B cell (primary cell): ENCODE results near the gene SGCA. TPM values are rescaled to one million over a fixed set of nuclear protein-coding genes. Genes with fewer than 3 reads are reported as not detected.

Experiments
- ATAC-seq: fragments of 200-7000 bp; cut with Tn5 transposase; one replicate; pipeline ENCODE4 v1.10.0; 2021; ENCODE audit warnings: low read depth, mild to moderate bottlenecking, moderate number of reproducible peaks, moderate library complexity
- CTCF ChIA-PET: fragments of 350-600 bp; sonication (Branson Sonifier 250); formaldehyde crosslinking; loops from one replicate; lab custom pipeline; 2021; ENCODE audit warnings: antibody characterized with exemption, inconsistent platforms; lab: Charles Lee
- POLR2A ChIA-PET: fragments of 350-600 bp; sonication (Branson Sonifier 250); formaldehyde crosslinking; loops from one replicate; lab custom pipeline; 2021; ENCODE audit warnings: antibody characterized with exemption; lab: Charles Lee
- DNase-seq: peaks from one replicate; pipeline ENCODE4 v3.0.0; 2013
- H2AFZ ChIP-seq: 2 replicates; pipeline ENCODE4 v1.6.1; 2012; ENCODE audit warnings: mild to moderate bottlenecking, low read depth, low read length; ENCODE audit not compliant: insufficient read depth, poor library complexity, severe bottlenecking
- H3K27ac ChIP-seq, 2 donors: 1 replicate in 1 of 2; 2 replicates in 1 of 2; pipeline ENCODE4 v1.5.1; 2012 to 2013; ENCODE audit warnings: low read length in 2 of 2, mild to moderate bottlenecking in 2 of 2, moderate library complexity in 1 of 2
- H3K27me3 ChIP-seq, 4 experiments: fragments of 200-600 bp in 1 of 4; sonication (generic) in 1 of 4; replicated peaks in 1 of 4; 1 replicate in 2 of 4; 2 replicates in 2 of 4; pipeline versions ENCODE4 v1.6.1 to v1.7.0; 2013 to 2016; ENCODE audit warnings: low read length in 3 of 4, mild to moderate bottlenecking in 2 of 4, mixed read lengths in 1 of 4, moderate library complexity in 1 of 4; ENCODE audit not compliant: insufficient read depth in 4 of 4, control insufficient read depth in 3 of 4; ENCODE audit errors: control extremely low read depth in 1 of 4
- H3K36me3 ChIP-seq, 2 experiments: replicated peaks in 1 of 2; 1 replicate in 1 of 2; 2 replicates in 1 of 2; pipeline versions ENCODE4 v1.6.1 to v1.7.1; 2013; ENCODE audit warnings: low read length in 1 of 2; ENCODE audit not compliant: insufficient read depth in 2 of 2, control insufficient read depth in 1 of 2; ENCODE audit errors: control extremely low read depth in 1 of 2, extremely low read depth in 1 of 2
- H3K4me1 ChIP-seq, 2 donors: fragments of 200-600 bp in 1 of 2; sonication (generic) in 1 of 2; 1 replicate in 1 of 2; 2 replicates in 1 of 2; pipeline versions ENCODE4 v1.5.1 to v1.6.1; 2013 to 2017; ENCODE audit warnings: low read length in 2 of 2; ENCODE audit not compliant: control insufficient read depth in 2 of 2, insufficient read depth in 2 of 2
- H3K4me2 ChIP-seq: replicated peaks from 2 replicates; pipeline ENCODE3; 2012; ENCODE audit warnings: mild to moderate bottlenecking, low read depth, low read length; ENCODE audit not compliant: poor library complexity, severe bottlenecking
- H3K4me3 ChIP-seq, 5 experiments: fragments of 200-600 bp in 1 of 5; sonication (generic) in 1 of 5; 1 replicate in 3 of 5; 2 replicates in 2 of 5; pipeline versions ENCODE4 v1.5.1 to v1.7.0; 2011 to 2016; ENCODE audit warnings: low read length in 4 of 5, mild to moderate bottlenecking in 4 of 5, low read depth in 2 of 5, control low read depth in 1 of 5, moderate library complexity in 1 of 5; ENCODE audit not compliant: insufficient read depth in 1 of 5; ENCODE audit errors: control extremely low read depth in 1 of 5, extremely low read depth in 1 of 5
- H3K79me2 ChIP-seq: fragments of 200-600 bp; sonication (generic); one replicate; pipeline ENCODE4 v1.6.0; 2016; ENCODE audit warnings: low read length; ENCODE audit not compliant: control insufficient read depth, insufficient read depth
- H3K9ac ChIP-seq: fragments of 200-600 bp; sonication (generic); 2 replicates; pipeline ENCODE4 v1.6.1; 2017; ENCODE audit warnings: mild to moderate bottlenecking, low read length, moderate library complexity
- H3K9me3 ChIP-seq, 3 donors: one replicate each; pipeline versions ENCODE4 v1.6.1 to v1.7.1; 2013; ENCODE audit warnings: low read length in 2 of 3; ENCODE audit not compliant: control insufficient read depth in 2 of 3, insufficient read depth in 1 of 3; ENCODE audit errors: control extremely low read depth in 1 of 3
- H4K20me1 ChIP-seq: 2 replicates; pipeline ENCODE4 v1.6.0; 2012; ENCODE audit warnings: mild to moderate bottlenecking, low read length; ENCODE audit not compliant: insufficient read depth, control insufficient read depth, poor library complexity, severe bottlenecking
- H3K27ac Mint-ChIP-seq: one replicate; pipeline ENCODE4 v1.8.0; 2021; ENCODE audit warnings: mixed read lengths
- H3K27me3 Mint-ChIP-seq: one replicate; pipeline ENCODE4 v1.8.0; 2021; ENCODE audit warnings: mixed read lengths
- H3K4me1 Mint-ChIP-seq: one replicate; pipeline ENCODE4 v1.8.0; 2021; ENCODE audit warnings: mixed read lengths
- H3K4me3 Mint-ChIP-seq: one replicate; pipeline ENCODE4 v1.8.0; 2021; ENCODE audit warnings: mixed read lengths
- H3K9me3 Mint-ChIP-seq: one replicate; pipeline ENCODE4 v1.8.0; 2022; ENCODE audit warnings: mixed read lengths; ENCODE audit not compliant: insufficient read depth
- CTCF ChIP-seq: fragments of 200-600 bp; IDR thresholded peaks from one replicate; pipeline ENCODE4 v1.8.0; 2022; ENCODE audit warnings: antibody characterized with exemption, mild to moderate bottlenecking
- EZH2 ChIP-seq: IDR thresholded peaks from 2 replicates; pipeline ENCODE4 v1.6.1; 2012; ENCODE audit warnings: borderline replicate concordance, low read depth, mild to moderate bottlenecking, moderate library complexity, low read length; ENCODE audit not compliant: insufficient read depth, poor library complexity, severe bottlenecking
- WGBS: methylation state at CpG from one replicate; pipeline ENCODE4 v1.1.5; 2013; ENCODE audit warnings: missing lambda C conversion rate; ENCODE audit not compliant: insufficient coverage; 5-methylcytosine and 5-hydroxymethylcytosine counted together
- intact Hi-C: fragments of 100-400 bp; cut with micrococcal nuclease; formaldehyde crosslinking; loops from one replicate; pipeline ENCODE4 v1.10.0; 2022
- polyA plus RNA-seq: library from polyadenylated mRNA; depleted of rRNA; stranded (reverse); fragments of >200 nt; gene quantifications from 2 replicates; pipeline ENCODE4 v1.2.3, GENCODE V29; 2012
- total RNA-seq, 2 donors: library from RNA; stranded (reverse); fragments of 120-200 nt in 1 of 2; gene quantifications; 1 replicate in 1 of 2; 2 replicates in 1 of 2; pipeline versions ENCODE4 v1.2.3 to v1.2.4, GENCODE V29; 2013 to 2022

The SGCA gene
- total and polyA plus RNA-seq, 2 donors (not counting 1 experiment from before 2014, with no cell fraction given): 4.4 to 4.5 TPM

GRCh38 chr17:50166518-50167181 lies 845 bp downstream of the SGCA start:
- Mint-ChIP-seq H3K27me3 (no peaks in the 10 kb centered on the region), H3K4me1 (peaks cover 37% of the 10 kb centered on the region), H3K27ac (no peak overlapping the region), H3K4me3 (no peak overlapping the region), H3K9me3 (no peaks in the 10 kb centered on the region)
- Histone ChIP-seq H3K4me1 (peaks cover 42 to 51% of the 10 kb centered on the region in 2 donors), H3K9me3 (no peaks in the 10 kb centered on the region), H2AFZ (no peak overlapping the region), H3K36me3 (no peaks in the 10 kb centered on the region), H3K4me3 (no peak overlapping the region), H4K20me1 (no peaks in the 10 kb centered on the region), H3K79me2 (peaks cover 27% of the 10 kb centered on the region), H3K9ac (no peak overlapping the region), H3K4me2 (no peak overlapping the region), H3K27me3 (no peaks in the 10 kb centered on the region), H3K27ac (no peak overlapping the region)
- TF ChIP-seq EZH2 (no peak), CTCF (no peak)
- ATAC-seq: no peak
- intact Hi-C loops: no loop called here
- DNase-seq: no peak
- ChIA-PET POLR2A (no interaction called here), CTCF (interaction anchor here (1.0 to 5.9 kb wide), 7 partner anchors 8 to 52 kb away, joined by 3 to 49 read pairs (median 5); partner anchors contain the start of gene COL1A1)
- WGBS: 100% methylated on average over 1 of the region's 7 CpGs

- no peaks in the 10 kb centered on the region for H4K20me1 ChIP-seq
- no peak overlapping the region for H3K4me3 ChIP-seq
- CTCF ChIA-PET: interaction anchor here (1.0 to 5.9 kb wide), 4 partner anchors 22 to 53 kb away, joined by 4 to 49 read pairs (median 24); partner anchors contain the start of gene COL1A1
- intact Hi-C loops: no loop called here
- no peak overlapping the region for H3K27ac ChIP-seq
- H2AFZ ChIP-seq: no peak overlapping the region
- peaks cover 30% of the 10 kb centered on the region for H3K4me1 Mint-ChIP-seq
- DNase-seq (no peak), ATAC-seq (no peak)
- H3K36me3 ChIP-seq: no peaks in the 10 kb centered on the region
- no peaks in the 10 kb centered on the region for H3K9me3 Mint-ChIP-seq
- POLR2A ChIA-PET: no interaction called here
- no peaks in the 10 kb centered on the region for H3K27me3 ChIP-seq
- H3K4me2 ChIP-seq: no peak overlapping the region
- TF ChIP-seq EZH2 (no peak), CTCF (no peak)
- H3K79me2 ChIP-seq: peaks cover 21% of the 10 kb centered on the region
- H3K4me1 ChIP-seq: peaks cover 35 to 44% of the 10 kb centered on the region in 2 donors
- H3K4me3 Mint-ChIP-seq: no peak overlapping the region
- H3K9ac ChIP-seq: no peak overlapping the region
- WGBS: 93% methylated on average over 16 of the region's 19 CpGs
- peak overlapping the region; percentile 41 for H3K27ac Mint-ChIP-seq
- no peaks in the 10 kb centered on the region for H3K9me3 ChIP-seq
- no peaks in the 10 kb centered on the region for H3K27me3 Mint-ChIP-seq
These were observed 1.6 kb downstream of the SGCA start for GRCh38 chr17:50167371-50167770.
